ENCODE data around the gene UPF2. TPM values are rescaled to one million over a fixed set of nuclear protein-coding genes. Genes with fewer than 3 reads are reported as not detected.

UPF2 gene
- total and polyA plus RNA-seq, 4 donors: 7.4 to 36.4 (median 13.3) TPM

DNA sequence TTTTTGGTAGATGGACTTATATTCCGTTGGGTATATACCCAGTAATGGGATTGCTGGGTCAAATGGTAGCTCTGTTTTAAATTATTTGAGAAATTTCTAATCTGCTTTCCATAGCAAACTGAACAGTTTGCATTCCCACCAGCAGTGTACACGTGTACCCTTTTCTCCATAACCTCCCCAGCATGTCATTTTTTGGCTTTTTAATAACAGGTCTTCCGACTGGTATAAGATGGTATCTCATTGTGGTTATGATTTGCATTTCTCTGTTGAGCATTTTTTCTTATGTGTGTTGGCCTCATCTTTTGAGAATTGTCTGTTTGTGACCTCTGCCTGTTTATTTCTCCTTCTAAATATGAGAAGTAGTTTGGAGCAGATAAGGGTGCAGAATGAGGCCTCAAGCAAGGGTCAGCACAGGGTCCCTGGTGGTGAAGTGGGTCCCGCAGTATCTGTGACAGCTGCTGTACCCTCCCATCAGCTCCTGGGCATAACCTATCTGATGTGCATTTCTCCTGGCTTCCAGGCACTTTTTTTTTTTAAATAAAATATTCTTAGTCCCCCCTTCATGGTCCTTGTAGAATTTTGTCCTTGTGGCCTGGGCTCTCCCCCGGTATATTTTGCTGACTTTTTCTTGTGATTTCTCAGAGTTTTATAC is 145.9 kb downstream of the UPF2 start:
- DNase-seq (no peak), ATAC-seq (ENCODE audit: insufficient read depth, low FRiP score) (no peak)
- H3K9ac ChIP-seq (ENCODE audit: insufficient read depth in 1 of 2, low read length in 2 of 2): no peak overlapping the region
- H3K4me3 ChIP-seq: no peak overlapping the region
- TF ChIP-seq, protein P1, sequence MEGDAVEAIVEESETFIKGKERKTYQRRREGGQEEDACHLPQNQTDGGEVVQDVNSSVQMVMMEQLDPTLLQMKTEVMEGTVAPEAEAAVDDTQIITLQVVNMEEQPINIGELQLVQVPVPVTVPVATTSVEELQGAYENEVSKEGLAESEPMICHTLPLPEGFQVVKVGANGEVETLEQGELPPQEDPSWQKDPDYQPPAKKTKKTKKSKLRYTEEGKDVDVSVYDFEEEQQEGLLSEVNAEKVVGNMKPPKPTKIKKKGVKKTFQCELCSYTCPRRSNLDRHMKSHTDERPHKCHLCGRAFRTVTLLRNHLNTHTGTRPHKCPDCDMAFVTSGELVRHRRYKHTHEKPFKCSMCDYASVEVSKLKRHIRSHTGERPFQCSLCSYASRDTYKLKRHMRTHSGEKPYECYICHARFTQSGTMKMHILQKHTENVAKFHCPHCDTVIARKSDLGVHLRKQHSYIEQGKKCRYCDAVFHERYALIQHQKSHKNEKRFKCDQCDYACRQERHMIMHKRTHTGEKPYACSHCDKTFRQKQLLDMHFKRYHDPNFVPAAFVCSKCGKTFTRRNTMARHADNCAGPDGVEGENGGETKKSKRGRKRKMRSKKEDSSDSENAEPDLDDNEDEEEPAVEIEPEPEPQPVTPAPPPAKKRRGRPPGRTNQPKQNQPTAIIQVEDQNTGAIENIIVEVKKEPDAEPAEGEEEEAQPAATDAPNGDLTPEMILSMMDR (IDR thresholded peaks at IDR 0.05; ENCODE audit: control extremely low read depth, extremely low read depth): no peak
- H3K4me1 ChIP-seq (ENCODE audit: control insufficient read depth in 5 of 5, insufficient read depth in 5 of 5, low read length in 5 of 5): peaks cover 0 to 9% (median 4%) of the 10 kb centered on the region in 5 donors
- no peaks in the 10 kb centered on the region for H3K27me3 ChIP-seq (ENCODE audit: control insufficient read depth in 3 of 3, insufficient read depth in 3 of 3, low read length in 2 of 3)
- H3K27ac ChIP-seq (ENCODE audit: low read depth in 1 of 2, low read length in 1 of 2): no peak overlapping the region
- WGBS, 2 donors: 75 to 82% methylated on average over 5 of the region's 5 CpGs
- no peaks in the 10 kb centered on the region for H3K9me3 ChIP-seq (ENCODE audit: control insufficient read depth in 4 of 4, insufficient read depth in 3 of 4, low read length in 3 of 4)
- no peaks in the 10 kb centered on the region for H3K36me3 ChIP-seq (ENCODE audit: control insufficient read depth in 4 of 4, insufficient read depth in 4 of 4, low read length in 4 of 4)

DNA sequence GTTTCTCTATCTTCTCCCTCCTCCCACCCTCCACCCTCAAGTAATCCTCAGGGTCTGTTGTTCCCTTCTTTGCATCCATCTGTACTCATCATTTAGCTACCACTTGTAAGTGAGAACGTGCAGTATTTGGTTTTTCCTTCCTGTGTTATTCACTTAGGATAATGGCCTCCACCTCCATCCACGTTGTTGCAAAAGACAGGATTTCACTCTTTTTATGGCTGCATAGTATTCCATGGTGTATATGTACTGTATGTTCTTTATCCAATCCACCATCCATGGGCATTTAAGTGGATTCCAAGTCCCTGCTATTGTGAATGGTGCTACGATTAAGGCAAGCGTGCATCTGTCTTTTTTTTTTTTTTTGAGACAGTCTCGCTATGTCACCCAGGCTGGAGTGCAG is 147.0 kb downstream of the UPF2 start:
- ATAC-seq (ENCODE audit: insufficient read depth, low FRiP score) (no peak), DNase-seq (no peak)
- no peaks in the 10 kb centered on the region for H3K27me3 ChIP-seq (ENCODE audit: control insufficient read depth in 3 of 3, insufficient read depth in 3 of 3, low read length in 2 of 3)
- WGBS, 2 donors: 85 to 88% methylated on average over 5 of the region's 5 CpGs
- no peaks in the 10 kb centered on the region for H3K36me3 ChIP-seq (ENCODE audit: control insufficient read depth in 4 of 4, insufficient read depth in 4 of 4, low read length in 4 of 4)
- H3K4me3 ChIP-seq: no peak overlapping the region
- no peak overlapping the region for H3K9ac ChIP-seq (ENCODE audit: insufficient read depth in 1 of 2, low read length in 2 of 2)
- TF ChIP-seq, protein P1 (IDR thresholded peaks at IDR 0.05; ENCODE audit: control extremely low read depth, extremely low read depth): no peak
- H3K27ac ChIP-seq (ENCODE audit: low read depth in 1 of 2, low read length in 1 of 2): no peak overlapping the region
- H3K4me1 ChIP-seq (ENCODE audit: control insufficient read depth in 5 of 5, insufficient read depth in 5 of 5, low read length in 5 of 5): peaks cover 0 to 9% (median 4%) of the 10 kb centered on the region in 5 donors
- no peaks in the 10 kb centered on the region for H3K9me3 ChIP-seq (ENCODE audit: control insufficient read depth in 4 of 4, insufficient read depth in 3 of 4, low read length in 3 of 4)

DNA sequence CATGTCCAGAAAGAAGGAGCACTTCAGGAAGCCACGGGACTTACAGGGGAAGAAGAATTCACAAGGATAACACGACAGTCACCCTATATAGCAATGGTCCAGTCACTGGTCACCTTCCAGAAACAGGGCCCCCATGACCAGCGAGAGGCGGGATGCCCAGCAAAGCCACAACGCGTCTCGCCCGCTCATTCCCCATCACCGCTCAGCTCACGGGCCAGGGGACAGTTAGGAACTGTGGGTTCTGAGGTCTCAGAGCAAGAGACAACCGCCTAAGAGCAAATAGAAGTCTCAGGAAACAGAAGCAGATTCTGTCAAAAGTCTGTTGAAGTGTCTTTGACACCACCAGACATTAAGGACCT is 147.5 kb downstream of the UPF2 start:
- TF ChIP-seq, protein P1 (IDR thresholded peaks at IDR 0.05; ENCODE audit: control extremely low read depth, extremely low read depth): no peak
- Histone ChIP-seq H3K27ac (ENCODE audit: low read depth in 1 of 2, low read length in 1 of 2) (no peak overlapping the region), H3K9me3 (ENCODE audit: control insufficient read depth in 4 of 4, insufficient read depth in 3 of 4, low read length in 3 of 4) (no peaks in the 10 kb centered on the region), H3K9ac (ENCODE audit: insufficient read depth in 1 of 2, low read length in 2 of 2) (no peak overlapping the region), H3K4me1 (ENCODE audit: control insufficient read depth in 5 of 5, insufficient read depth in 5 of 5, low read length in 5 of 5) (peaks cover 0 to 9% (median 4%) of the 10 kb centered on the region in 5 donors), H3K27me3 (ENCODE audit: control insufficient read depth in 3 of 3, insufficient read depth in 3 of 3, low read length in 2 of 3) (no peaks in the 10 kb centered on the region), H3K4me3 (no peak overlapping the region), H3K36me3 (ENCODE audit: control insufficient read depth in 4 of 4, insufficient read depth in 4 of 4, low read length in 4 of 4) (no peaks in the 10 kb centered on the region)
- DNase-seq (no peak), ATAC-seq (ENCODE audit: insufficient read depth, low FRiP score) (no peak)
- WGBS, 2 donors: 92 to 96% methylated on average over 11 of the region's 11 CpGs

Data from lung (tissue), 12 donors.